Hepatocyte (in vitro differentiated cells): ENCODE measurements around the gene OPRM1. TPM values are rescaled to one million over a fixed set of nuclear protein-coding genes. Genes with fewer than 3 reads are reported as not detected.
A peak's percentile ranks its signal among the peaks of the same experiment; 100 is the strongest.

Experiments
- DNase-seq: peaks from one replicate; pipeline ENCODE4 v3.0.0-alpha.2; 2016; ENCODE audit warnings: low spot score
- H2AFZ ChIP-seq: fragments of 200-600 bp; sonication (generic); 2 replicates; pipeline ENCODE4 v1.6.0; 2016; ENCODE audit warnings: antibody characterized with exemption, mild to moderate bottlenecking
- H3K27ac ChIP-seq: fragments of 200-600 bp; sonication (generic); 2 replicates; pipeline ENCODE4 v1.5.1; 2016; ENCODE audit warnings: mild to moderate bottlenecking
- H3K27me3 ChIP-seq: fragments of 200-600 bp; sonication (generic); 2 replicates; pipeline ENCODE4 v1.6.1; 2016
- H3K36me3 ChIP-seq: fragments of 200-600 bp; sonication (generic); replicated peaks from 2 replicates; pipeline ENCODE4 v1.5.1; 2016; ENCODE audit warnings: low read depth; ENCODE audit not compliant: insufficient read depth
- H3K4me1 ChIP-seq: fragments of 200-600 bp; sonication (generic); 2 replicates; pipeline ENCODE4 v1.5.1; 2016; ENCODE audit warnings: mild to moderate bottlenecking, moderate library complexity; ENCODE audit not compliant: insufficient read depth
- H3K4me2 ChIP-seq: fragments of 200-600 bp; sonication (generic); 2 replicates; pipeline ENCODE4 v1.6.0; 2016
- H3K4me3 ChIP-seq: fragments of 200-600 bp; sonication (generic); 2 replicates; pipeline ENCODE4 v1.5.1; 2016; ENCODE audit warnings: mild to moderate bottlenecking
- H3K79me2 ChIP-seq: fragments of 200-600 bp; sonication (generic); 2 replicates; pipeline ENCODE4 v1.6.0; 2017; ENCODE audit warnings: mild to moderate bottlenecking
- H3K9me2 ChIP-seq: fragments of 200-600 bp; sonication (generic); replicated peaks from 2 replicates; pipeline ENCODE4 v1.6.0; 2017; ENCODE audit warnings: mild to moderate bottlenecking; ENCODE audit not compliant: insufficient read depth
- H3K9me3 ChIP-seq: fragments of 200-600 bp; sonication (generic); 2 replicates; pipeline ENCODE4 v1.5.1; 2016; ENCODE audit warnings: low read depth, mild to moderate bottlenecking
- H4K20me1 ChIP-seq: fragments of 200-600 bp; sonication (generic); 2 replicates; pipeline ENCODE4 v1.6.0; 2016; ENCODE audit warnings: mild to moderate bottlenecking; ENCODE audit not compliant: insufficient read depth, poor library complexity, severe bottlenecking
- EZH2 ChIP-seq: fragments of 200-600 bp; sonication (generic); IDR thresholded peaks from 2 replicates; pipeline ENCODE4 v1.6.1; 2016; ENCODE audit warnings: antibody characterized with exemption, mild to moderate bottlenecking, borderline replicate concordance
- EZH2phosphoT487 ChIP-seq: fragments of 200-600 bp; sonication (generic); IDR thresholded peaks from one replicate; pipeline ENCODE4 v1.6.1; 2018; ENCODE audit warnings: antibody characterized with exemption, mild to moderate bottlenecking, low read depth, moderate library complexity; ENCODE audit not compliant: unreplicated experiment, severe bottlenecking
- WGBS: methylation state at CpG from one replicate; pipeline ENCODE4 v1.1.6; 2016; ENCODE audit warnings: low lambda C conversion rate; ENCODE audit errors: missing lambda C conversion rate; 5-methylcytosine and 5-hydroxymethylcytosine counted together
- polyA plus RNA-seq: library from polyadenylated mRNA; unstranded; fragments of >200 nt; fragmentation: Nextera tagmentation; extraction: Ambion mirVana; gene quantifications from 2 replicates; pipeline ENCODE4 v1.2.1, GENCODE V29; 2016
- total RNA-seq: library from RNA; depleted of rRNA; stranded (reverse); fragments of >200 nt; gene quantifications from 2 replicates; pipeline ENCODE4 v1.2.3, GENCODE V29; 2014
- TF ChIP-seq, protein P1 (sequence below): fragments of 200-600 bp; sonication (generic); IDR thresholded peaks from 2 replicates; pipeline ENCODE4 v1.5.1; 2016; ENCODE audit warnings: antibody characterized with exemption, mild to moderate bottlenecking; ENCODE audit not compliant: poor library complexity

OPRM1 gene
- total and polyA plus RNA-seq, 2 experiments from 2014 or later: not detected

DNA sequence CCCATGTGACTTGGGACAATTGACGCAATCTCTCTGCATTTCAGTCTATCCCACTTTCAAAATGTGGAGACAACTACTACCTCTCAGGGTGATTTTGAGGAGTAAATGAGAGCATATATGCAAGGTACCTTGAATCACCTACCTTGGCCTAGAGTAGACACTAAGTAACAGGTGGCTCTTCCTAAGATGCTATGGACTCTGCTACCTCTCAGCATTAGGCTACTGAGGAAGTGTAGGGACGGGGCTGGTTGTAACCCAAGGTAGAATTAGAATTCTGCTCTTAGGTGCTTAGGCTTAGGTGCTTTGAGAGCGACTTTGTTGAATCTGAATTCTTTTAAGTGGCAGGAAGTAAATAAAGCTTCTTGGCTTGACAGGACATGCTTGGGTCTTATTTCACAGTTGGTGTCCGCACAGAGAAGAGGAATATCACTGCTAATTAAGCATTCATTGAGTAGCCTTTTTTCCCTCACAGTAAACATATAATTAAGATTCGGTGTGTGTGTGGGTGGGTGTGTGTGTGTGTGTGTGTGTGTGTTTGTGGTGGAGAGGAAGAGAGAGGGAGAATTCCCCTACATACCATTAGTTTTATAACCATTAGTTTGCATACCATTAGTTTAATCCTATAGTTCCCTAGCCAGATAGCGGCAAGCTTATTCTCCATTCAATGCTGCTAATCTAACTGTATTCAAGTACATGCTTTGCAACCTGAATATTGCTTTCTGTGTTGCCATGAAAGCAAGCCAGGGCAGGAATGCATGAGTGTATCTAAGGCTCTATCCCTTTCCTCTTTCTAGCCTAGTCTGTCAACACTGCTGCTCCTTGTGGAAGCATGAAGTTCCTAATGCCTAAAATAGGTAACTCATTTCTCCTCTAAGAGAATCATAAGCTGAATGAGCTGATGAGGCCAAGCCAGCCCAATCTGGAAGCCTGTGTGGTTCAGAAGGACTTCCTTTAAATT is 205.0 kb downstream of the OPRM1 start:
- no peaks in the 10 kb centered on the region for H3K9me3 ChIP-seq
- H3K27ac ChIP-seq: no peak overlapping the region
- H3K9me2 ChIP-seq: no peaks in the 10 kb centered on the region
- no peaks in the 10 kb centered on the region for H3K4me1 ChIP-seq
- no peak for DNase-seq
- TF ChIP-seq, protein P1, sequence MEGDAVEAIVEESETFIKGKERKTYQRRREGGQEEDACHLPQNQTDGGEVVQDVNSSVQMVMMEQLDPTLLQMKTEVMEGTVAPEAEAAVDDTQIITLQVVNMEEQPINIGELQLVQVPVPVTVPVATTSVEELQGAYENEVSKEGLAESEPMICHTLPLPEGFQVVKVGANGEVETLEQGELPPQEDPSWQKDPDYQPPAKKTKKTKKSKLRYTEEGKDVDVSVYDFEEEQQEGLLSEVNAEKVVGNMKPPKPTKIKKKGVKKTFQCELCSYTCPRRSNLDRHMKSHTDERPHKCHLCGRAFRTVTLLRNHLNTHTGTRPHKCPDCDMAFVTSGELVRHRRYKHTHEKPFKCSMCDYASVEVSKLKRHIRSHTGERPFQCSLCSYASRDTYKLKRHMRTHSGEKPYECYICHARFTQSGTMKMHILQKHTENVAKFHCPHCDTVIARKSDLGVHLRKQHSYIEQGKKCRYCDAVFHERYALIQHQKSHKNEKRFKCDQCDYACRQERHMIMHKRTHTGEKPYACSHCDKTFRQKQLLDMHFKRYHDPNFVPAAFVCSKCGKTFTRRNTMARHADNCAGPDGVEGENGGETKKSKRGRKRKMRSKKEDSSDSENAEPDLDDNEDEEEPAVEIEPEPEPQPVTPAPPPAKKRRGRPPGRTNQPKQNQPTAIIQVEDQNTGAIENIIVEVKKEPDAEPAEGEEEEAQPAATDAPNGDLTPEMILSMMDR: no peak
- TF ChIP-seq EZH2: no peak
- no peak for TF ChIP-seq EZH2phosphoT487
- H3K4me3 ChIP-seq: no peak overlapping the region
- no peaks in the 10 kb centered on the region for H3K79me2 ChIP-seq
- no peaks in the 10 kb centered on the region for H4K20me1 ChIP-seq
- H2AFZ ChIP-seq: no peak overlapping the region
- no peak overlapping the region for H3K4me2 ChIP-seq
- 80% methylated on average over 6 of the region's 6 CpGs for WGBS
- H3K27me3 ChIP-seq: no peaks in the 10 kb centered on the region
- no peaks in the 10 kb centered on the region for H3K36me3 ChIP-seq

DNA sequence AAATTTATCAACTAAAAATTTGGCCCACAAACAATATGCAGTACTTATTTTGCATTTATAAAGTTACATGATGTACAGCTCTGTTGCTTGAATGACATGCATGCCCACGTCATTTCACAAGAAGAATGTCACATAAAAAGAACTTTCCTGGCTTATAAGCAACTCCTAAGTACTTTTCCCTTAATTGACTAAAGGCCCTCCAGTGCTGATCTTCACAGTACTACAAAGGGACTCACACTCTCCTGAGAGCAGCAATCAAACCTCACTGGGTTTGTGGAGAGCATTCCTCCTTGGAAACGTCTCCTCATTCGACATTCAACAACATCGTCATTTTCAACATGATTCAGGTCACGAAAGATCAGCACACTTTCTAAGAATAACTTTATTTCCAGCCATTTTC is 206.5 kb downstream of the OPRM1 start:
- WGBS: 60% methylated on average over 5 of the region's 5 CpGs

DNA sequence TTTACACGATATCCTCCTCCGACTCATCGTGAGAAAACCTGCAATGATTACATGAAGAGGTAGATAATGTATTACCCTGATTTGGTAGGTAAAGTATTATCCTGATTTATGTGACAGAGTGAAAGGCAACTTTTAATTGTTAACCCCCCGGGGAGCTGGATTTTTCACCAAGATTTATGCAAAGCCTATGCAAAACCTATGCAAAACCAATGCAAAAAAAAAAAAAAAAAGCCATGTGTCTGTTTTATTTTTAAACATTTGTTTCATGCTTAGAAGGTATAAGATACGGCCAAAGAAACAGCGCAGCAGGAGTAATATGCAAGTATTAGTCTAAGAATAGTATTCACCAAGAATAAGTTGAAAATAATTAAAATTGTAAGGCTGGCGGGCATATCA is 207.7 kb downstream of the OPRM1 start:
- DNase-seq: no peak
- 83% methylated on average over 7 of the region's 7 CpGs for WGBS
- no peaks in the 10 kb centered on the region for H3K9me2 ChIP-seq
- no peak overlapping the region for H3K4me3 ChIP-seq
- no peaks in the 10 kb centered on the region for H3K79me2 ChIP-seq
- H3K36me3 ChIP-seq: no peaks in the 10 kb centered on the region
- TF ChIP-seq EZH2 (no peak), EZH2phosphoT487 (no peak)
- TF ChIP-seq, protein P1: no peak
- no peaks in the 10 kb centered on the region for H3K4me1 ChIP-seq
- H3K9me3 ChIP-seq: no peaks in the 10 kb centered on the region
- H3K27me3 ChIP-seq: no peaks in the 10 kb centered on the region
- no peaks in the 10 kb centered on the region for H4K20me1 ChIP-seq
- H2AFZ ChIP-seq: peak overlapping the region; percentile 27
- peak overlapping the region; percentile 70 for H3K4me2 ChIP-seq
- no peak overlapping the region for H3K27ac ChIP-seq

More for the DNA sequence above, 206.5 kb downstream of the OPRM1 start:
- Histone ChIP-seq H3K36me3 (no peaks in the 10 kb centered on the region), H3K27me3 (no peaks in the 10 kb centered on the region), H3K9me3 (no peaks in the 10 kb centered on the region), H3K27ac (no peak overlapping the region), H3K4me2 (no peak overlapping the region), H3K79me2 (no peaks in the 10 kb centered on the region), H3K4me3 (no peak overlapping the region), H4K20me1 (no peaks in the 10 kb centered on the region), H3K9me2 (no peaks in the 10 kb centered on the region), H2AFZ (no peak overlapping the region), H3K4me1 (no peaks in the 10 kb centered on the region)
- TF ChIP-seq, protein P1: no peak
- TF ChIP-seq EZH2 (no peak), EZH2phosphoT487 (no peak)
- no peak for DNase-seq
